ENCODE results near the gene SUGCT. TPM values are rescaled to one million over a fixed set of nuclear protein-coding genes. Genes with fewer than 3 reads are reported as not detected.

The SUGCT gene
- total and polyA plus RNA-seq, 2 of the 8 experiments (the other 6 are each of a cell fraction or from before 2014, with no cell fraction given) = 2.8 to 5.4 TPM

DNA sequence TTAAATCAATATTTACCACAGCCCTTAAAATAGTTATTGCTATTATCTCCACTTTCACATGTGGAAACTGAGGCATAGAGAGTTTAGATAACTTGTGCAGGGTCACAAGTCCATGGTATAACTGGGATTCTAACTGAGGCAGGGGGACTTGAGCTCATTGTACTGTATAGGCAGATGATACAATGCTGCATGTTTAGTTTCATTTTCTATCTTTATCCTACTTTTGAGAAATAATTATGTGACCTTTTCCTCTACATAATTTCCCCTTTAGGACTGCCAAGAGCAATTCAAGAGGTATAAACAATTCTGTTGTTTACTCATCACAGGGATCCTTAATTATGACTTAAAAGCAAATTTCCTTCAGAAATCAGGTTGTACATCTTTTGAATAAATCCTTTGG lies 193.1 kb downstream of the SUGCT start:
- ChIA-PET POLR2A (ENCODE audit: partially characterized antibody) (no interaction called here), CTCF (ENCODE audit: partially characterized antibody) (interaction anchor here (1.0 to 1.6 kb wide), 2 partner anchors 275 to 1383 kb away, joined by 4 read pairs; no protein-coding TSS in a partner anchor)
- Histone ChIP-seq H3K27me3 (replicated peaks in 1 of 4; ENCODE audit: control insufficient read depth in 3 of 4, extremely low read depth in 1 of 4, insufficient read depth in 3 of 4, low read length in 3 of 4) (no peaks in the 10 kb centered on the region), H3K9me3 (ENCODE audit: insufficient read depth in 2 of 2, low read depth in 1 of 2, low read length in 1 of 2) (no peaks in the 10 kb centered on the region), H4K8ac (ENCODE audit: extremely low read depth, insufficient read depth, low read length) (no peak overlapping the region), H2BK15ac (ENCODE audit: low read length) (no peak overlapping the region), H3K4me2 (ENCODE audit: insufficient read depth in 1 of 2, low read depth in 2 of 2, low read length in 2 of 2) (no peak overlapping the region), H3K4ac (replicated peaks; ENCODE audit: insufficient read length, low read depth, low read length) (no peak overlapping the region), H3K14ac (ENCODE audit: insufficient read length) (no peak overlapping the region), H3K4me3 (ENCODE audit: extremely low read depth in 1 of 4, insufficient read depth in 2 of 4, low read depth in 3 of 4, low read length in 4 of 4) (no peak overlapping the region), H3K23ac (ENCODE audit: insufficient read length) (no peak overlapping the region), H3K56ac (replicated peaks; ENCODE audit: insufficient read length, low read depth, low read length) (no peak overlapping the region), H2BK120ac (replicated peaks; ENCODE audit: low read depth, low read length) (no peak overlapping the region), H2BK12ac (ENCODE audit: low read depth, low read length) (no peak overlapping the region), H2AK5ac (ENCODE audit: low read depth, low read length) (no peak overlapping the region), H3K27ac (ENCODE audit: low read depth, low read length) (no peak overlapping the region), H3K9ac (replicated peaks in 1 of 4; ENCODE audit: extremely low read depth in 1 of 4, low read depth in 3 of 4, low read length in 3 of 4) (no peak overlapping the region), H2BK20ac (ENCODE audit: low read length) (no peak overlapping the region), H4K20me1 (replicated peaks in 1 of 2; ENCODE audit: control insufficient read depth in 1 of 2, insufficient read depth in 2 of 2, low read length in 2 of 2) (no peaks in the 10 kb centered on the region), H3K18ac (ENCODE audit: extremely low read depth, low read length) (no peak overlapping the region), H3K4me1 (replicated peaks in 1 of 4; ENCODE audit: control insufficient read depth in 3 of 4, insufficient read depth in 4 of 4, low read length in 3 of 4) (peaks cover 0 to 3% (median 0%) of the 10 kb centered on the region in 4 experiments; a peak in 1 of 7 replicates), H2BK5ac (ENCODE audit: low read depth, low read length) (no peak overlapping the region), H3K79me2 (ENCODE audit: control insufficient read depth in 1 of 2, insufficient read depth in 2 of 2, low read length in 2 of 2) (no peaks in the 10 kb centered on the region), H3K79me1 (ENCODE audit: low read depth, low read length) (no peaks in the 10 kb centered on the region), H3K23me2 (ENCODE audit: low read depth, low read length) (no peaks in the 10 kb centered on the region), H4K5ac (ENCODE audit: insufficient read length, low read depth, low read length) (no peak overlapping the region), H2AFZ (ENCODE audit: low read length) (no peak overlapping the region), H4K91ac (replicated peaks; ENCODE audit: insufficient read length, low read length) (no peak overlapping the region), H3K36me3 (ENCODE audit: control insufficient read depth in 2 of 4, insufficient read depth in 4 of 4, low read length in 3 of 4) (no peaks in the 10 kb centered on the region)
- DNase-seq (ENCODE audit: low read depth in 1 of 2, low spot score in 2 of 2) = no peak
- no peak for FAIRE-seq
- TF ChIP-seq PHF8 (conservative IDR thresholded peaks at IDR 0.05; ENCODE audit: low read depth, low read length) (no peak), YY1 (IDR thresholded peaks at IDR 0.05; ENCODE audit: low read depth, low read length) (no peak), RAD21 (IDR thresholded peaks at IDR 0.05 in 1 of 2, conservative IDR thresholded peaks at IDR 0.05 in 1 of 2; ENCODE audit: low read depth in 2 of 2, low read length in 2 of 2) (no peak)
- TF ChIP-seq, protein P1, sequence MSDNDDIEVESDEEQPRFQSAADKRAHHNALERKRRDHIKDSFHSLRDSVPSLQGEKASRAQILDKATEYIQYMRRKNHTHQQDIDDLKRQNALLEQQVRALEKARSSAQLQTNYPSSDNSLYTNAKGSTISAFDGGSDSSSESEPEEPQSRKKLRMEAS (IDR thresholded peaks at IDR 0.05) = no peak
